Esophagus squamous epithelium (tissue), 4 donors: ENCODE data around the gene STK4.

Source experiments
- CTCF ChIP-seq, 6 experiments: fragments of 450-650 bp in 4 of 6; fragments of 200-600 bp in 2 of 6; sonication (generic) in 2 of 6; IDR thresholded peaks; one replicate each; pipeline ENCODE4 v1.5.1; 2016 to 2019; ENCODE audit warnings: antibody characterized with exemption in 6 of 6, mild to moderate bottlenecking in 4 of 6, moderate library complexity in 4 of 6
- POLR2A ChIP-seq, 4 donors: fragments of 450-650 bp; IDR thresholded peaks; one replicate each; pipeline ENCODE4 v1.6.1; 2017; ENCODE audit warnings: antibody characterized with exemption in 4 of 4, mild to moderate bottlenecking in 4 of 4, moderate library complexity in 3 of 4

- TF ChIP-seq POLR2A (IDR thresholded peaks at IDR 0.05) (no peak), CTCF (IDR thresholded peaks at IDR 0.05) (no peak)
Observed at GRCh38 chr20:45117581-45117980, 151.3 kb downstream of the STK4 start.
